Keratinocyte (primary cell): ENCODE results near the gene RFPL4A.
"Not testable (repeated sequence)": the region's sequence is repeated elsewhere in the genome, so short reads cannot be mapped to it uniquely, and the experiment has no call there.

Experiments used
- EZH2 ChIP-seq: IDR thresholded peaks from one replicate; pipeline ENCODE4 v1.6.1; 2012; ENCODE audit warnings: inconsistent platforms, mild to moderate bottlenecking, low read length, moderate library complexity
- TF ChIP-seq, protein P1 (sequence below), 3 experiments: IDR thresholded peaks in 1 of 3; conservative IDR thresholded peaks in 1 of 3; optimal IDR thresholded peaks in 1 of 3; 2 replicates in 2 of 3; 3 replicates in 1 of 3; pipeline versions ENCODE3 to v1.5.1; 2011; ENCODE audit warnings: low read length in 3 of 3, mild to moderate bottlenecking in 3 of 3, moderate library complexity in 2 of 3, control low read depth in 1 of 3, inconsistent platforms in 1 of 3; ENCODE audit not compliant: insufficient read depth in 2 of 3; ENCODE audit errors: extremely low read depth in 1 of 3

DNA sequence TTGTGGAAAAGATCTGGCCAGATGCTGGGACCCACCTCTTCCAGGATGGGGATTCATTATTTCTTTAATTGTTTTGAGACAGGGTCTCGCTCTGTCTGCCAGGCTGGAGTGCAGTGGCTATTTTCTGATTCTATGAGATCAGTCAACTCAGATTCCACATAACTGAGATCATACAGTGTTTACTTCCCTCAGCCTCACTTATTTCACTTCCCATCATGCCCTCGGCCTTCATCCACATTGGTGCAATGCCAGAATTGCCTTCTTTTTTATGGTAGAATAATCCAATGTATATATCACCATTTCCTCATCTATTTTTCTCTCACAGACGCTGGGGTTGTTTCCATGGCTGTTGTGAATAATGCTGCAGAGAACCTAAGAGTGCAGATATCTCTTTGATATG lies 10.7 kb downstream of the RFPL4A start:
- TF ChIP-seq, protein P1, sequence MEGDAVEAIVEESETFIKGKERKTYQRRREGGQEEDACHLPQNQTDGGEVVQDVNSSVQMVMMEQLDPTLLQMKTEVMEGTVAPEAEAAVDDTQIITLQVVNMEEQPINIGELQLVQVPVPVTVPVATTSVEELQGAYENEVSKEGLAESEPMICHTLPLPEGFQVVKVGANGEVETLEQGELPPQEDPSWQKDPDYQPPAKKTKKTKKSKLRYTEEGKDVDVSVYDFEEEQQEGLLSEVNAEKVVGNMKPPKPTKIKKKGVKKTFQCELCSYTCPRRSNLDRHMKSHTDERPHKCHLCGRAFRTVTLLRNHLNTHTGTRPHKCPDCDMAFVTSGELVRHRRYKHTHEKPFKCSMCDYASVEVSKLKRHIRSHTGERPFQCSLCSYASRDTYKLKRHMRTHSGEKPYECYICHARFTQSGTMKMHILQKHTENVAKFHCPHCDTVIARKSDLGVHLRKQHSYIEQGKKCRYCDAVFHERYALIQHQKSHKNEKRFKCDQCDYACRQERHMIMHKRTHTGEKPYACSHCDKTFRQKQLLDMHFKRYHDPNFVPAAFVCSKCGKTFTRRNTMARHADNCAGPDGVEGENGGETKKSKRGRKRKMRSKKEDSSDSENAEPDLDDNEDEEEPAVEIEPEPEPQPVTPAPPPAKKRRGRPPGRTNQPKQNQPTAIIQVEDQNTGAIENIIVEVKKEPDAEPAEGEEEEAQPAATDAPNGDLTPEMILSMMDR (optimal IDR thresholded peaks at IDR 0.05 in 1 of 3, IDR thresholded peaks at IDR 0.05 in 1 of 3, conservative IDR thresholded peaks at IDR 0.05 in 1 of 3; ENCODE audit: extremely low read depth in 1 of 3, insufficient read depth in 2 of 3, low read length in 3 of 3) = not testable (repeated sequence)
- TF ChIP-seq EZH2 = not testable (repeated sequence)
